ENCODE measurements around the gene S100A13.

DNA sequence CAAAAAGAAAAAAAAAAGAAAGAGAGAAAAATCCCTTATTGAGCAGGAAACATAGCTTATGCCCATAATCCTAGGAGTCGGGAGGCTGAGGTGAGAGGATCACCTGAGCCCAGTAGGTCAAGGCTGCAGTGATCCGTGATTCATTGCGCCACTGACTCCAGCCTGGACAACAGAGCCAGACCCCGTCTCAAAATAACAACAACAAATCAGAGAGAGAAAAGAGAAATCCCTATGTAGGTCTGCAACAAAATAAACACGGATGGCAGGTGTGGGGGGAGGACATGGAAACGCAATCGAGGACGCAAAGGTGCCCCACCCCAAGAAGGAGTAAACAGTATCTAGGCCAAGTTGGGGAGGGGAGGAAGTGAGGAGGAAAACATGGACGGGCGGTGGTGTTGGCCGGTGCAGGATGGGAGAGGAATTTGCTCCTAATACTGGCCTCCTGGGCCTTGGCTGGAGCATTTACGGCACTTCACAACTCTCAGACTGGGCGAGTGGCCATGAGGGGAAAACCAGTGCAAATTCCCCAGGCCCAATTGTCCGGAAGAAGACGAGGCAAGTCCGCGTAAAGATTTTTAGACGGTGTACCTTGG, 6.0 kb upstream of the S100A13 start:
- TF ChIP-seq, protein P1, sequence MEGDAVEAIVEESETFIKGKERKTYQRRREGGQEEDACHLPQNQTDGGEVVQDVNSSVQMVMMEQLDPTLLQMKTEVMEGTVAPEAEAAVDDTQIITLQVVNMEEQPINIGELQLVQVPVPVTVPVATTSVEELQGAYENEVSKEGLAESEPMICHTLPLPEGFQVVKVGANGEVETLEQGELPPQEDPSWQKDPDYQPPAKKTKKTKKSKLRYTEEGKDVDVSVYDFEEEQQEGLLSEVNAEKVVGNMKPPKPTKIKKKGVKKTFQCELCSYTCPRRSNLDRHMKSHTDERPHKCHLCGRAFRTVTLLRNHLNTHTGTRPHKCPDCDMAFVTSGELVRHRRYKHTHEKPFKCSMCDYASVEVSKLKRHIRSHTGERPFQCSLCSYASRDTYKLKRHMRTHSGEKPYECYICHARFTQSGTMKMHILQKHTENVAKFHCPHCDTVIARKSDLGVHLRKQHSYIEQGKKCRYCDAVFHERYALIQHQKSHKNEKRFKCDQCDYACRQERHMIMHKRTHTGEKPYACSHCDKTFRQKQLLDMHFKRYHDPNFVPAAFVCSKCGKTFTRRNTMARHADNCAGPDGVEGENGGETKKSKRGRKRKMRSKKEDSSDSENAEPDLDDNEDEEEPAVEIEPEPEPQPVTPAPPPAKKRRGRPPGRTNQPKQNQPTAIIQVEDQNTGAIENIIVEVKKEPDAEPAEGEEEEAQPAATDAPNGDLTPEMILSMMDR (IDR thresholded peaks at IDR 0.05): no peak
- TF ChIP-seq EP300 (IDR thresholded peaks at IDR 0.05; ENCODE audit: low read depth) (no peak), POLR2A (IDR thresholded peaks at IDR 0.05) (no peak)
